GM21786 (cell line): ENCODE measurements around the gene SULT4A1.
"Not testable (repeated sequence)": the region's sequence is repeated elsewhere in the genome, so short reads cannot be mapped to it uniquely, and the experiment has no call there.

ENCODE experiments used
- ATAC-seq: cut with Tn5 transposase; IDR thresholded peaks from one replicate; pipeline ENCODE4 v1.9.1; 2021; ENCODE audit not compliant: unreplicated experiment

Gene SULT4A1

GRCh38 chr22:43887391-43887790, 25.1 kb upstream of the SULT4A1 start:
- no peak for ATAC-seq

GRCh38 chr22:43886231-43886630, 23.9 kb upstream of the SULT4A1 start:
- ATAC-seq, result no peak

GRCh38 chr22:43885786-43886185, 23.5 kb upstream of the SULT4A1 start:
- ATAC-seq, result no peak

- no peak for ATAC-seq
Measured at GRCh38 chr22:43885319-43885671, 23.0 kb upstream of the SULT4A1 start.

- peak; percentile 74 for ATAC-seq
Measured at GRCh38 chr22:43884600-43885318, 22.4 kb upstream of the SULT4A1 start.

GRCh38 chr22:43883719-43884415, 21.6 kb upstream of the SULT4A1 start:
- ATAC-seq, result no peak

- no peak for ATAC-seq
Measured at GRCh38 chr22:43883012-43883661, 20.8 kb upstream of the SULT4A1 start.

GRCh38 chr22:43882122-43882767, 19.9 kb upstream of the SULT4A1 start:
- ATAC-seq, result no peak

- ATAC-seq, result no peak
Measured at GRCh38 chr22:43881091-43882061, 19.1 kb upstream of the SULT4A1 start.

GRCh38 chr22:43880541-43880991, 18.3 kb upstream of the SULT4A1 start:
- no peak for ATAC-seq

GRCh38 chr22:43879901-43880540, 17.7 kb upstream of the SULT4A1 start:
- no peak for ATAC-seq

- no peak for ATAC-seq
Measured at GRCh38 chr22:43878831-43879550, 16.7 kb upstream of the SULT4A1 start.

GRCh38 chr22:43878079-43878795, 15.9 kb upstream of the SULT4A1 start:
- ATAC-seq, result no peak

GRCh38 chr22:43876866-43877509, 14.7 kb upstream of the SULT4A1 start:
- ATAC-seq, result no peak

GRCh38 chr22:43869799-43870198, 7.5 kb upstream of the SULT4A1 start:
- ATAC-seq, result no peak

GRCh38 chr22:43869001-43869400, 6.7 kb upstream of the SULT4A1 start:
- ATAC-seq, result not testable (repeated sequence)

GRCh38 chr22:43867839-43868635, 5.7 kb upstream of the SULT4A1 start:
- no peak for ATAC-seq
